Chondrocyte (in vitro differentiated cells): Measurements from ENCODE around the gene SMARCD1. TPM values are rescaled to one million over a fixed set of nuclear protein-coding genes. Genes with fewer than 3 reads are reported as not detected.

ENCODE experiments used
- DNase-seq: peaks from one replicate; pipeline ENCODE4 v3.0.0; 2021; ENCODE audit warnings: mixed read lengths, low spot score
- H3K27ac Mint-ChIP-seq: one replicate; pipeline ENCODE4 v1.8.0; 2021; ENCODE audit warnings: mild to moderate bottlenecking, moderate library complexity, mixed read lengths; ENCODE audit not compliant: unreplicated experiment
- H3K27me3 Mint-ChIP-seq: 2 replicates; pipeline ENCODE4 v1.8.0; 2021; ENCODE audit warnings: low read depth, mixed read lengths
- H3K36me3 Mint-ChIP-seq: 2 replicates; pipeline ENCODE4 v1.8.0; 2021; ENCODE audit warnings: low read depth, mixed read lengths
- H3K4me1 Mint-ChIP-seq: 2 replicates; pipeline ENCODE4 v1.8.0; 2021; ENCODE audit warnings: low read depth, mild to moderate bottlenecking, mixed read lengths
- H3K4me3 Mint-ChIP-seq: one replicate; pipeline ENCODE4 v1.8.0; 2021; ENCODE audit warnings: mild to moderate bottlenecking, moderate library complexity, mixed read lengths; ENCODE audit not compliant: unreplicated experiment
- H3K9me3 Mint-ChIP-seq: 2 replicates; pipeline ENCODE4 v1.8.0; 2021; ENCODE audit warnings: low read depth, mixed read lengths
- CTCF ChIP-seq: fragments of 200-600 bp; sonication (generic); IDR thresholded peaks from 2 replicates; pipeline ENCODE4 v1.5.0; 2021; ENCODE audit warnings: antibody characterized with exemption, mild to moderate bottlenecking, moderate library complexity
- total RNA-seq: library from RNA; stranded (reverse); gene quantifications from 3 replicates; pipeline ENCODE4 v1.2.1, GENCODE V29; 2021

Gene SMARCD1
- total RNA-seq, 1 donor from 2014 or later = 55.7 TPM

- Mint-ChIP-seq H3K36me3 (peaks cover 2% of the 10 kb centered on the region), H3K27me3 (peaks cover 32% of the 10 kb centered on the region), H3K4me3 (no peak overlapping the region), H3K27ac (no peak overlapping the region), H3K4me1 (no peaks in the 10 kb centered on the region), H3K9me3 (no peaks in the 10 kb centered on the region)
- DNase-seq = no peak
- TF ChIP-seq CTCF = no peak
Observed at GRCh38 chr12:50047693-50048250, 37.4 kb upstream of the SMARCD1 start.

- peaks cover 2% of the 10 kb centered on the region for H3K36me3 Mint-ChIP-seq
- H3K27me3 Mint-ChIP-seq = peaks cover 38% of the 10 kb centered on the region
- H3K27ac Mint-ChIP-seq = no peak overlapping the region
- H3K4me1 Mint-ChIP-seq = no peaks in the 10 kb centered on the region
- no peak for TF ChIP-seq CTCF
- no peak overlapping the region for H3K4me3 Mint-ChIP-seq
- H3K9me3 Mint-ChIP-seq = no peaks in the 10 kb centered on the region
- DNase-seq = no peak
Observed at GRCh38 chr12:50049254-50050118, 35.7 kb upstream of the SMARCD1 start.

GRCh38 chr12:50050119-50050385 lies 35.1 kb upstream of the SMARCD1 start:
- no peak overlapping the region for H3K4me3 Mint-ChIP-seq

GRCh38 chr12:50050410-50051098 lies 34.6 kb upstream of the SMARCD1 start:
- Mint-ChIP-seq H3K4me1 (no peaks in the 10 kb centered on the region), H3K27me3 (peaks cover 38% of the 10 kb centered on the region), H3K27ac (no peak overlapping the region), H3K9me3 (no peaks in the 10 kb centered on the region), H3K4me3 (no peak overlapping the region), H3K36me3 (peaks cover 2% of the 10 kb centered on the region)
- no peak for TF ChIP-seq CTCF
- DNase-seq = peak; percentile 37

More at GRCh38 chr12:50050119-50050385, 35.1 kb upstream of the SMARCD1 start:
- Mint-ChIP-seq H3K27me3 (peaks cover 38% of the 10 kb centered on the region), H3K9me3 (no peaks in the 10 kb centered on the region), H3K4me1 (no peaks in the 10 kb centered on the region), H3K36me3 (peaks cover 2% of the 10 kb centered on the region), H3K27ac (no peak overlapping the region)
- no peak for TF ChIP-seq CTCF
- no peak for DNase-seq

GRCh38 chr12:50051101-50051806 lies 33.9 kb upstream of the SMARCD1 start:
- peak; percentile 54 for DNase-seq
- TF ChIP-seq CTCF = no peak
- H3K9me3 Mint-ChIP-seq = no peaks in the 10 kb centered on the region
- H3K27me3 Mint-ChIP-seq = peaks cover 45% of the 10 kb centered on the region
- H3K4me1 Mint-ChIP-seq = peaks cover 7% of the 10 kb centered on the region
- no peak overlapping the region for H3K27ac Mint-ChIP-seq
- H3K36me3 Mint-ChIP-seq = peaks cover 2% of the 10 kb centered on the region
- H3K4me3 Mint-ChIP-seq = no peak overlapping the region
